Measurements from ENCODE around the gene CCDC24.

The CCDC24 gene

GRCh38 chr1:43958351-43959255, 32.8 kb upstream of the CCDC24 start:
- Histone ChIP-seq H3K9ac (no peak overlapping the region), H3K27me3 (no peaks in the 10 kb centered on the region), H3K36me3 (peaks cover 63 to 97% (median 80%) of the 10 kb centered on the region in 11 experiments), H4K20me1 (peaks cover 10 to 43% (median 19%) of the 10 kb centered on the region in 11 experiments; a peak in 20 of 22 replicates), H3K4me1 (peaks cover 0 to 12% (median 2%) of the 10 kb centered on the region in 10 experiments; a peak in 9 of 20 replicates), H3K27ac (no peak overlapping the region), H3K4me3 (no peak overlapping the region), H3K4me2 (no peak overlapping the region), H3K9me3 (replicated peaks in 1 of 11) (no peaks in the 10 kb centered on the region)
- TF ChIP-seq Cebpa-rat (IDR thresholded peaks at IDR 0.05): no peak

GRCh38 chr1:43960798-43961197, 30.6 kb upstream of the CCDC24 start:
- Histone ChIP-seq H3K9me3 (replicated peaks in 1 of 11) (no peaks in the 10 kb centered on the region), H3K27ac (no peak overlapping the region), H3K27me3 (no peaks in the 10 kb centered on the region), H3K4me3 (no peak overlapping the region), H4K20me1 (peaks cover 0 to 37% (median 5%) of the 10 kb centered on the region in 11 experiments; a peak in 6 of 22 replicates), H3K36me3 (peaks cover 74 to 98% (median 90%) of the 10 kb centered on the region in 11 experiments), H3K4me2 (no peak overlapping the region), H3K4me1 (peaks cover 0 to 12% (median 0%) of the 10 kb centered on the region in 10 experiments; a peak in 8 of 20 replicates), H3K9ac (no peak overlapping the region)
- TF ChIP-seq Cebpa-rat (IDR thresholded peaks at IDR 0.05): no peak

- peaks cover 66 to 98% (median 90%) of the 10 kb centered on the region in 11 experiments for H3K36me3 ChIP-seq
- H3K27ac ChIP-seq: no peak overlapping the region
- H3K9ac ChIP-seq: no peak overlapping the region
- H3K4me3 ChIP-seq: no peak overlapping the region
- H3K4me1 ChIP-seq: peaks cover 0 to 12% (median 0%) of the 10 kb centered on the region in 10 experiments; a peak in 8 of 20 replicates
- H3K4me2 ChIP-seq: no peak overlapping the region
- peaks cover 0 to 45% (median 5%) of the 10 kb centered on the region in 11 experiments; a peak in 6 of 22 replicates for H4K20me1 ChIP-seq
- no peak for TF ChIP-seq Cebpa-rat (IDR thresholded peaks at IDR 0.05)
- H3K27me3 ChIP-seq: no peaks in the 10 kb centered on the region
- no peaks in the 10 kb centered on the region for H3K9me3 ChIP-seq (replicated peaks in 1 of 11)
These were observed 29.7 kb upstream of the CCDC24 start for GRCh38 chr1:43961692-43962091.

- TF ChIP-seq Cebpa-rat (IDR thresholded peaks at IDR 0.05): no peak
- Histone ChIP-seq H3K9ac (no peak overlapping the region), H3K4me1 (peaks cover 0 to 12% (median 0%) of the 10 kb centered on the region in 10 experiments; a peak in 8 of 20 replicates), H3K4me3 (no peak overlapping the region), H3K27ac (no peak overlapping the region; a peak in 1 of 22 replicates), H4K20me1 (peaks cover 0 to 45% (median 8%) of the 10 kb centered on the region in 11 experiments; a peak in 7 of 22 replicates), H3K36me3 (peaks cover 59 to 98% (median 90%) of the 10 kb centered on the region in 11 experiments), H3K9me3 (replicated peaks in 1 of 11) (no peaks in the 10 kb centered on the region), H3K4me2 (no peak overlapping the region), H3K27me3 (no peaks in the 10 kb centered on the region)
These were observed 29.1 kb upstream of the CCDC24 start for GRCh38 chr1:43962324-43962723.

GRCh38 chr1:43963006-43963405, 28.4 kb upstream of the CCDC24 start:
- H3K9ac ChIP-seq: no peak overlapping the region
- H4K20me1 ChIP-seq: peaks cover 0 to 45% (median 6%) of the 10 kb centered on the region in 11 experiments; a peak in 7 of 22 replicates
- no peaks in the 10 kb centered on the region for H3K9me3 ChIP-seq (replicated peaks in 1 of 11)
- no peak overlapping the region; a peak in 2 of 22 replicates for H3K27ac ChIP-seq
- peaks cover 53 to 97% (median 88%) of the 10 kb centered on the region in 11 experiments for H3K36me3 ChIP-seq
- H3K27me3 ChIP-seq: no peaks in the 10 kb centered on the region
- 0 out of 22 replicates have a peak, but pooled peaks of 2 of the 11 experiments have one; percentile 17 to 25 for TF ChIP-seq Cebpa-rat (IDR thresholded peaks at IDR 0.05)
- H3K4me1 ChIP-seq: peaks cover 0 to 12% (median 0%) of the 10 kb centered on the region in 10 experiments; a peak in 8 of 20 replicates
- H3K4me2 ChIP-seq: peak overlapping the region in 6 of 11 experiments; percentile 7 to 44 (median 22); a peak in 6 of 22 replicates
- no peak overlapping the region for H3K4me3 ChIP-seq

GRCh38 chr1:43963890-43964289, 27.5 kb upstream of the CCDC24 start:
- H3K36me3 ChIP-seq: peaks cover 45 to 88% (median 79%) of the 10 kb centered on the region in 11 experiments
- H3K9me3 ChIP-seq (replicated peaks in 1 of 11): no peaks in the 10 kb centered on the region
- peaks cover 0 to 50% (median 6%) of the 10 kb centered on the region in 11 experiments; a peak in 7 of 22 replicates for H4K20me1 ChIP-seq
- TF ChIP-seq Cebpa-rat (IDR thresholded peaks at IDR 0.05): no peak
- no peak overlapping the region for H3K9ac ChIP-seq
- 0 out of 22 replicates have a peak overlapping the region, but pooled peaks of 1 of the 11 experiments have one; percentile 44 for H3K4me2 ChIP-seq
- H3K27ac ChIP-seq: peak overlapping the region in 2 of 11 experiments; percentile 7 to 32; a peak in 3 of 22 replicates
- H3K4me3 ChIP-seq: no peak overlapping the region
- no peaks in the 10 kb centered on the region for H3K27me3 ChIP-seq
- peaks cover 0 to 12% (median 0%) of the 10 kb centered on the region in 10 experiments; a peak in 8 of 20 replicates for H3K4me1 ChIP-seq

- no peaks in the 10 kb centered on the region for H3K27me3 ChIP-seq
- H3K36me3 ChIP-seq: peaks cover 31 to 74% (median 67%) of the 10 kb centered on the region in 11 experiments
- no peak for TF ChIP-seq Cebpa-rat (IDR thresholded peaks at IDR 0.05)
- no peak overlapping the region for H3K4me3 ChIP-seq
- H3K4me1 ChIP-seq: peaks cover under 1 to 13% (median 1%) of the 10 kb centered on the region in 10 experiments; a peak in 18 of 20 replicates
- no peak overlapping the region for H3K9ac ChIP-seq
- H3K4me2 ChIP-seq: no peak overlapping the region
- H3K9me3 ChIP-seq (replicated peaks in 1 of 11): no peaks in the 10 kb centered on the region
- H3K27ac ChIP-seq: no peak overlapping the region
- H4K20me1 ChIP-seq: peaks cover 0 to 52% (median 8%) of the 10 kb centered on the region in 11 experiments; a peak in 8 of 22 replicates
These were observed 26.1 kb upstream of the CCDC24 start for GRCh38 chr1:43965316-43965715.

- Histone ChIP-seq H3K4me2 (no peak overlapping the region), H3K4me3 (no peak overlapping the region), H4K20me1 (peaks cover 0 to 48% (median 15%) of the 10 kb centered on the region in 11 experiments; a peak in 11 of 22 replicates), H3K36me3 (peaks cover 29 to 69% (median 55%) of the 10 kb centered on the region in 11 experiments), H3K27me3 (no peaks in the 10 kb centered on the region), H3K9ac (no peak overlapping the region), H3K27ac (no peak overlapping the region), H3K4me1 (peaks cover 12 to 19% (median 15%) of the 10 kb centered on the region in 10 experiments), H3K9me3 (replicated peaks in 1 of 11) (no peaks in the 10 kb centered on the region)
- TF ChIP-seq Cebpa-rat (IDR thresholded peaks at IDR 0.05): no peak
These were observed 23.0 kb upstream of the CCDC24 start for GRCh38 chr1:43968348-43968948.

All from BLaER1 treated with 17β-estradiol and CSF1 and Interleukin-3, amounts not matched to agents 10 nM and 100 nM (cell line).